GM15510 (cell line): Measurements from ENCODE around the gene CCDC78.

Experiments
- POLR2A ChIP-seq: IDR thresholded peaks from 3 replicates; pipeline ENCODE4 v1.6.1; 2011; ENCODE audit warnings: borderline replicate concordance; ENCODE audit not compliant: insufficient read length; ENCODE audit errors: extremely low read depth

The CCDC78 gene

DNA sequence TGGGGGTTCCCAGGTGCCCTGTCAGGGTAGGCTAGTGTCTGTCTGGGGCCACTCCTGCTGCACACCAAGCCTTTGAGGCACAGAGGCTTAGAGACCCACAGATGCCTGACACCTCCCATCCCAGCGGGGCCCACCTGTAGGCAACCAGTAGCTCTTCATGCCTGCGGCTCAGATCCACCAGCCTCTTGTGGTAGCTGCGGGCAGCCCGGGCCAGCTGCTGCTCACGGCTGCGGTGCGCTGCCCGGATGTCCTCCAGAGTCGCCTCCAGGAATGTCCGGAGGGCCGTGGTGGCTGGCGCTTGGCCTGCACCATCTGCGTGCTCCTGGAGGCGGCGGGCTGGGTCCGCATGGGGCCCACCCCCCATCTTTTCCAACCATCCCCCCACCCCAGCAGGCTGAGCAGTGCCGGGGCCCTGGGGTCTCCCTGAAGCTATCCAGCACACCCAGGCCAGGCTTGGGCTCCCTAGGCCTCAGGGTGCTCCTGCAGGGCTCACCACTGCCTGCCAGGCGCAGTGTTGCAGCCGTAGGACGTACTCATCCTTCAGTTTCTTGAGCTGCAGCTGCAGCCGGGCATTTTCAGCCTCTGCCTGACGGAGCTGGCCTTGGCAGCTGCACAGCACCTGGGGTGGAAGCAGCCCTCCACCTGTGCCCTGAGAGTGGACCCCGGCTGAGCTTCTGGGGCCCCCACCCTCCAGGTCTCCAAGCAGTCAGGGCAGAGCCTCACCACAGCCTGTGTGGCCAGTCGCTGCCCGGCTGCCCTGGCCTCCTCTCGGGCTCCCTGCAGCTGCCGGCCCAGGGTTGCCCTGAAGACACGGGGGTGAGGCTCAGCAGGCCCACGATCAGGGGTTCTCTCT, 1.8 kb downstream of the CCDC78 start:
- peak; percentile 11 for TF ChIP-seq POLR2A

DNA sequence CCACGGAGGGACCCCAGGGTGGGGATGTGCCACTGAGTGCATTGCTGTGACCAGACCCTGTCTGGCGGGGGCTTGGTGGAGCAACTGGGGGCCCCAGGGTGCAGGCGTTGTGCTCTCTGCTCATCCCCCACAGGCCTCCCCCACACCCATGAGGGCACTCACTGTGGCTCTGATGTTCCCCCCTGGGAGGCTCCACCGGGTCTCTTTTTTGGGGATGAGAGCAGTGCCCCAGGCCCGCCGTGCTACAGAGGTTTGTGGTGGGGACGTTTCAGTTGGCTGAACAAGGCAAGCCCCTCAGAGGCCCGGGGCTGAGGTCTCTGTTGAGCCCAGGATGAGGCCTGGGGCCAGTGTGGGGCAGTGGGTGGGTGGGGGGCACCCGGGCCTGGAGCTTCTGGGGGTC, 2.5 kb downstream of the CCDC78 start:
- no peak for TF ChIP-seq POLR2A

DNA sequence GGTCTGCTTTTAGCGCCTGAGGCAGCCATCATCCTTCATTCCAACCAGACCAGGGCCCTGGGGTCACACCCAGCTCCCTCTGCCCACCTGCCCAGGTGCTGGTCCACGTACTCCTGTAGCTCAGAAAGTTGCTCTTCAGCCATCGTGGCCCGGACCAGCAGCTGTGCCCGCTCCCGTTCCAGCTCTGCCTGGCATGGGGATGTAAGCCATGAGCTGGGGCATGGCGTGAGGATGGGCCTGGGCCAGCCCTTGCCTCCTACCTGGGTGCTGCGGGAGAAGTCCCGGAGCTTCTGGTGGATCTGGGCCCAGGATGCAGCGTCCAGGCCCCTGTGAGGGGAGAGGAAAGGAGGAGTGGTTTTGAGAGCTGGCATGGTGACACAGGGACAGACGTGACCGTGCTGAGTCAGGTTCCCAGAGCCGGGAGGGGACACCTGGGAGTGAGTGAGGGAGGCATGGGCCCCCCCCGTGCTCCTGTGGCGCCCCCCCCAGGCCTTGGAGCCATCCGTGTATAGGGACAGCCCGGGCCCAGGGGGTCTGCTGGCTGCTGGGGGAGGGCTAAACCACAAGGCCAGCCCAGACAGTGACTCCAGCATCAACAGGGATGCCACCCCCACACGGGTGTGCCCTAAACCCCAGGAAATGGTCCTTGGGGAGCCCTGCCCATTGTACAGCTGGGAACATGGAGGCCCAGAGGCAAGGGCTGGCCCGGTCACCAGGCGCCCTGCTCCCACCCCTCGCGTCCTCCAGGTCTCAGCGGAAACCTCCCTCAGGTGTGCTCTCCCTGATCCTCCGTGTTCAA, 3.2 kb downstream of the CCDC78 start:
- TF ChIP-seq POLR2A, result peak; percentile 14

DNA sequence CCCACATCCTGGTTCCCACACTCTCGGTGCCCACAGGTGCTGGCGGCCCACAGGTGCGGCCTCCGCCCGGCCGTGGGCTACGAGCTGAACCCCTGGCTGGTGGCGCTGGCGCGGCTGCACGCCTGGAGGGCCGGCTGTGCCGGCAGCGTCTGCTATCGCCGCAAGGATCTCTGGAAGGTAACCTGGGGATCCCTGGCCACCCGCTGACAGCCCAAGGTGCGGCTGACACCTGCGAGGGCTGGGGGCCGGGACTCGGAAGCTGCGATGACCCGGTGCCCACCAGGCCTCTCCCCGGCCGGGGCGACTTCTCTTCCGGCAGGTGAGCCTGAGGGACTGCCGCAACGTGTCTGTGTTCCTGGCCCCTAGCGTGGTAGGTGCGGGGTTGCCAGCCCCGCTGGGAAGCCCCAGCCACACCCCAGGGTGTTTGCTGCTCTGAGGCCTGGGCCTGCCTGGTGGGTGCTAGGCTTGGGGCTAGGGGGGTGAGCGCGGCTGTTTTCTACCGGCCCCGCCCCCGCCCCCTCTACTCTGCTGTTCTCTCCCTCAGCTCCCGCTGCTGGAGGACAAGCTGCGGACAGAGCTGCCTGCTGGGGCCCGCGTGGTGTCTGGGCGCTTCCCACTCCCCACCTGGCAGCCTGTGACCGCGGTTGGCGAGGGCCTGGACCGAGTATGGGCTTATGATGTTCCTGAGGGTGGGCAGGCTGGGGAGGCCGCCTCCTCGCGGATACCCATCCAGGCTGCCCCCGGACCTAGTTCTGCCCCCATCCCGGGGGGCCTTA, 4.3 kb downstream of the CCDC78 start:
- no peak for TF ChIP-seq POLR2A

DNA sequence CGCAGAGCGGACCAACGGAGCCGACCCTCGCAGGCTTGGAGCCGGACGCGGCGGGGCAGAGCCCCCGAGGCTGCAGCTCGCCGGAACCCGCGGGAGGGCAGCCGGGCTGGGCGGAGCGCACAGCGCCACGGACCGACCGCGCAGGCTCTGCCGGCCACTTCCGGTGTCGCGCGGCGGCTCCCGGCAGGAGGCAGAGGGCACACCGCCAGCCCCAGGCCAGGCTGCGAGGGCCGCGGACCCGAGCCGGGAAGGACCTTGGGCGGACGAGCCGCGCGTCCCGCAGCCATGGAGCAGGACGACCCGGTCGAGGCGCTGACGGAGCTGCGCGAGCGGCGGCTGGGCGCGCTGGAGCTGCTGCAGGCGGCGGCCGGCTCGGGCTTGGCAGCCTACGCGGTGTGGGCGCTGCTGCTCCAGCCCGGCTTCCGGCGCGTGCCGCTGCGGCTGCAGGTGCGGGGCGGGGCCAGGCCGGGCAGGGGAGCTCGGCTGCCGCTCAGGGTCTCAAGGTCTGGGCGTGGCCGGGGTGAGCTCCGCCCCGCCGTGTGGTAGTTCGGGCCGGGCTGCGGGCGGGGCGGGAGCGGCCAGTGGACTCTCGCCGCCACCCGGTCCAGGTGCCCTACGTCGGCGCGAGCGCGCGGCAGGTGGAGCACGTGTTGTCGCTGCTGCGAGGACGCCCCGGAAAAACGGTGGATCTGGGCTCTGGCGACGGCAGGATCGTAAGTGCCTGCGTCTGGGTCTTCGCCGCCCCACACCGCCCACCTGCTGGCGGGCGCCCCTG, 5.1 kb downstream of the CCDC78 start, which contains the start of gene ANTKMT:
Gene ANTKMT, plus strand, starts transcription at position 157 of the 775 bp plus-strand sequence. Its CDS starts 129 bp downstream, at position 286.
- TF ChIP-seq POLR2A, result peak; percentile 96

DNA sequence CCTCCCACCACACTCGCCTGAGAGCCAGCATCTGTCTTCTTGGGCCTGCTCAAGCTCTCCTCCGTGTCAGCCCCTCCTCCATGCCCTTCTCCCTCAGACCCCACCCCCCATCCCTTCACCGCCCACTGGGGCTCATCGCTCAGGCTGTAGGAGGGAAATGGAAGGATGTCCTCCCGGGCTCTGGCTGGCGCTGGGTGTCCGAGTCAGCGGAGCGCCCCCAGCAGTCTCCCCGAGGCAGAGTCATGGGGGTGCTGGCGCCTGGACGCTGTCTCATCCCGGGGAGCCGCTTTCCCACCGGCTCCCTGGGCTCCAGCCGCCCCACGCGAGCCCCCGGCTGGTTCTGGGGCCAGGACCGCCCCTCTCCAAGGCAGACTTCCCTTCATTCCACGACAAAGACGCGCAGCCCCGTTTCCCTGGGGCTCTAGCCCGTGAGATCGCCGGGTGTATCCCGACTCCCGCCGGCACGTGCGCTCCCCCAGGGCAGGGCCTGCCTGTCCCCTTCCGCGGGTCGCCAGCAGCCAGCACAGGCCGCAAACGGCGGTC, 5.7 kb downstream of the CCDC78 start:
- no peak for TF ChIP-seq POLR2A

DNA sequence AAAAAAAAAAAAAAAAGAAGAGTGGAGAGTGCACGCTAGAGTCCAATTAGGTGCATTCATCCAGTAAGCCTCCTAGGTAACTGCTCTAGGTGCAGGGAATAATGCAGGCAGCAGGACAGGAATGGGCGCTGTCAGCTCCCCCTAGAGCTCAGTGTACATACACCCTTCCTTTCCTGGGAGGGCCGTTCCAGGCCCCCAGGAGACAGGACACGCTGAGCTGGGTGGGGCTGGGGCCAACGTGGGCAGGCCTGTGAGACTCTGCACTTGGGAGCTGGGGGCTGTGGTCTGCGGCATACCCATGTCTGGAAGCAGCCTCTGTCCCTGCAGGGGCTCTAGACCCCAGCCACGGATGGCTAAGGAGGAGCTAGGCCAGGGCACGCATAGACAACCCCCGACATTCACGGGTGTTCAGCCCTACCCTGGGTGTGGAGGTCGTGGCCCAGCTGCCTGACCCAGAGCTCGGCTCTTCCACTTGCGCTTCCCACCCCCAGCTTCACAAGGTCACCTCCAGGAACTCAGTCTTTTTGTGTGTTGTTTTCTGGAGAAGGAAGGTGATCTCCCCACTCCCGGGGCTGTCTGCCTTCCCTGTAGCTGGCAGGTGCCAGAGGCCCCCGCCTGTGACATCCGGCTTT, 6.3 kb downstream of the CCDC78 start:
- no peak for TF ChIP-seq POLR2A

DNA sequence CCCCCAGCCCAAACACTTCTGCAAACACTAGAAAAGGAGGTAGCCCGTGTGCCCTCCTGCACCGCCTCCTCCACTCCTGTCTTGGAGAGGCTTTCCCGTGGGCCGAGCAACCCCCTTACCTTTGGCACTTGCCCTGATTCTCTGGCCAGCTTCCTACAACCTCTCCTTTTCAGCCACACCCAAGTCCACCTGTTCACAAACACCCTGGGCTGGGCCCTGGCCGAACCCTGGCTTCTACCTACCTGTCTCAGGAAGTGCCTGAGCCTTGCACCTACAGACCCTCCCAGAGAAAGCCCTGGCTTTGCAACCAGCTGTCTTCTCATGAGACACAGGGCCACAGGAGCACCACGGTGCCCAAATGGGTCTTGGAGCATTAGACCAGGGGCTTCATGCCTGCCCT, 7.3 kb downstream of the CCDC78 start:
- no peak for TF ChIP-seq POLR2A

DNA sequence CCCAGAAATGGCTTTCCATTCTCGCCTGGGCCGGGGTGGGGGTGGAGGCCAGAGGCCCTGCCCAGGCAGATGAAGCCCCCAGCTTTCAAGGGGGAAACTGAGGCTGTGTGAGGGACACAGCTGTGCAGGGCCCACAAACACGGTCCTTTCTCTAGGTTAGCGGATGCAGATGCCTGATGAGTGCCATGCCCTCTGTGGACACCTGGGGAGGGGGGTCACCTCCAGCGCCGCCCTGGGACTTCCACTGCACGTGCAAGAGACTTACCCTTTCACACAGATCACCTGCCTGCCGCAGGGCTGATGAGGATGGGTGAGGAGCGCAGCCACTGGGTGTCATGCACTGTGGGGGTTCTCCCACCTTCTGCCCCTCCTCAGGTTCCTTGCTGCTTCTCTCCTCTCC, 7.9 kb downstream of the CCDC78 start:
- no peak for TF ChIP-seq POLR2A

DNA sequence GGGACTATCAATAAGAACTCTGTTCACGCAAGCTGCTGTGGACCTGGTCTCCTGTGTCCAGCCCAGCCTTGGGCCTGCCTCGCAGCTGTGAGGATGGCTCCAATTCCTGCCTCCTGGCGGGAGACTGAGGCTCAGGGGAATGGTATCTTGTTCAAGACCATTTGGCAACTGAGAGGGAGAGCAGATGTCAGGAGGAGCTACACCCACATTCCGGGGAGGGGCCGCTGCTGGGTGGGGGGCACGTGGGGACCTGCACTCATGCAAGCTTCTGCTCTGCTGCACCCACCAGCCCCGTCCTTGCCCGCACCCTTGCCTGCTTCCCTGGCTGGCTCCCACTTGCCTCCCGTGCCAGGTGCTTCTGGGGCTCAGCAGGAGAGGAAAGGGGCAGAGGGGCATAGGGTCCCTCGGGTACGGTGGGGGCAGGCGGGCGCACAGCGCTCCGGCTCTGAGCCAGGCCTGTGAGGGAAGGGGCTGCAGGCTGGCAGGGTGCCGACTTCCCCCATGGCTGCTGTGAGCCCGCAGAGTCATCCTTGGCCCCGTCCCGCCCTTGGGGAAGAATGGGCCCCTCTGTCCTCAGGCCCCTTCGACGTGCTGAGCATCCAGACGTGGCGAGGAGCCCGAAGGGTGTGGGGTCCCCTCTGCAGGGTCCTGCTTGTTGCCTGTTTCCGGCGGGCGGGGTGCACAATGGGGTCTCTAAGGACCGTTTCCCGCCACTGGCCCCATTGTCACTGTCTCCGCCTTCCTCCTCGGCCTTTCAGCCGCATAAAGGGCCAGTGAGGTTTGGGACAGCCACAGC, 8.6 kb downstream of the CCDC78 start:
- TF ChIP-seq POLR2A, result no peak

DNA sequence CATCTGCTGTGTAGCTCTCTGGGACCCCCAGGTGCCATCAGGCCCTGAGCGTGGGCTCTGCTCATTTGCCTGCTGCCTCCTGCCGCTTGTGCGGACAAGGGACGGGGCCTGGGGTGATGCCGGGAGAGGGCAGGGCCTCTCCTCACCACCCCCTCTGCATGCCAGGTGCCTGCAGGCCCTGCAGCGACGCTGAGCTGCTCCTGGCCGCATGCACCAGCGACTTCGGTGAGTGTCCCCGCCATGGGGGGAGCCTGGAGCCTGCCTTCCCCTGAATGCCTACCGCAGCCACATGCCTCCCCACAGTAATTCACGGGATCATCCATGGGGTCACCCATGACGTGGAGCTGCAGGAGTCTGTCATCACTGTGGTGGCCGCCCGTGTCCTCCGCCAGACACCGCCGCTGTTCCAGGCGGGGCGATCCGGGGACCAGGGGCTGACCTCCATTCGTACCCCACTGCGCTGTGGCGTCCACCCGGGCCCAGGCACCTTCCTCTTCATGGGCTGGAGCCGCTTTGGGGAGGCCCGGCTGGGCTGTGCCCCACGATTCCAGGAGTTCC, 9.4 kb downstream of the CCDC78 start:
- no peak for TF ChIP-seq POLR2A

DNA sequence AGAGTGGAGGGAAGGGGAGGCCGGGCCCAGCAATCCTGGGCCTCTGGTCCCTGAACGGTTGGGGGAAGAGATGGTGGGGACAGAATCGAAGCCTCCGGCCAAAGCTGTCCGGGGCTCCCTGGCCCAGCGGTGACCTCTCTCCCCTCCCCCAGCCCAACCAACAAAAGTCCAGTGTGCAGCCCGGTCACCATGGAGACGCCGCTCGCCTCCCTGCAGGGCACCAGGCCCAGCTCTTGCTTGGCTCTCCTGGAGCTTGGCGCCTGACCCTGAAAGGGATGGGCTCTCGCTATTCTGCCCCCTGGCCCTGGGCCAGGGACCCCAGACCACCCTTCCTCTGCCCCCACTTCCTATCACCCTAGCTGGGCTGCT, 10.1 kb downstream of the CCDC78 start:
- no peak for TF ChIP-seq POLR2A

DNA sequence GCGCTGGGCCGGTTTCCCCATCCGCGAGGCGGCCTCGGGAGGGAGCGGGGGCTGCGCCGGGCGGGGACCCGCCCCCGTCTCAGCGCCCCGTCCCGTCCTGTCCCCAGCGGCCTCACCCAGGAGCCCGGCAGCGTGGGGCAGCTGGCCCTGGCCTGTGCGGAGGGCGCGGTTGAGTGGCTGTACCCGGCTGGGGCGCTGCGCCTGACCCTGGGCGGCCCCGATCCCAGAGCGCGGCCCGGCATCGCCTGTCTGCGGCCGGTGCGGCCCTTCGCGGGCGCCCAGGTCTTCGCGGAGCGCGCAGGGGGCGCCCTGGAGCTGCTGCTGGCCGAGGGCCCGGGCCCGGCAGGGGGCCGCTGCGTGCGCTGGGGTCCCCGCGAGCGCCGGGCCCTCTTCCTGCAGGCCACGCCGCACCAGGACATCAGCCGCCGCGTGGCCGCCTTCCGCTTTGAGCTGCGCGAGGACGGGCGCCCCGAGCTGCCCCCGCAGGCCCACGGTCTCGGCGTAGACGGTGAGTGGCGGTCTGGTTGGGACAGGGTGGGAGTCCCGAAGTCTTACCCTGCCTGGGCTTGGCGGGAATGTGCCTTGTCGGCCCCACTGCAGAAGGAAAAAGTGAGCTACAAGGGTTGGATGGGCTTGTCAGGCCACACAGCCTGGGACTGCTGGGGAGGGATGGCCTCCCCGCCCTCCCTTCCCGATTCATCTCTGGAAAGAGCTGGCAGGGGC, 10.6 kb downstream of the CCDC78 start:
- TF ChIP-seq POLR2A, result no peak
